Measurements from ENCODE around the gene PCDHGA1.

DNA sequence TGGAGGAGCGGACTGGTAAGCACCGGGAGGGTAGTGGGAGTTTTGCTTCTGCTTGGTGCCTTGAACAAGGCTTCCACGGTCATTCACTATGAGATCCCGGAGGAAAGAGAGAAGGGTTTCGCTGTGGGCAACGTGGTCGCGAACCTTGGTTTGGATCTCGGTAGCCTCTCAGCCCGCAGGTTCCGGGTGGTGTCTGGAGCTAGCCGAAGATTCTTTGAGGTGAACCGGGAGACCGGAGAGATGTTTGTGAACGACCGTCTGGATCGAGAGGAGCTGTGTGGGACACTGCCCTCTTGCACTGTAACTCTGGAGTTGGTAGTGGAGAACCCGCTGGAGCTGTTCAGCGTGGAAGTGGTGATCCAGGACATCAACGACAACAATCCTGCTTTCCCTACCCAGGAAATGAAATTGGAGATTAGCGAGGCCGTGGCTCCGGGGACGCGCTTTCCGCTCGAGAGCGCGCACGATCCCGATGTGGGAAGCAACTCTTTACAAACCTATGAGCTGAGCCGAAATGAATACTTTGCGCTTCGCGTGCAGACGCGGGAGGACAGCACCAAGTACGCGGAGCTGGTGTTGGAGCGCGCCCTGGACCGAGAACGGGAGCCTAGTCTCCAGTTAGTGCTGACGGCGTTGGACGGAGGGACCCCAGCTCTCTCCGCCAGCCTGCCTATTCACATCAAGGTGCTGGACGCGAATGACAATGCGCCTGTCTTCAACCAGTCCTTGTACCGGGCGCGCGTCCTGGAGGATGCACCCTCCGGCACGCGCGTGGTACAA is 146.0 kb downstream of the PCDHGA1 start:
- TF ChIP-seq CTCF (IDR thresholded peaks at IDR 0.05) (no peak), POLR2A (IDR thresholded peaks at IDR 0.05) (no peak)

All from right lobe of liver (tissue), 4 donors.